Measurements from ENCODE around the gene CLDN16. TPM values are rescaled to one million over a fixed set of nuclear protein-coding genes. Genes with fewer than 3 reads are reported as not detected.

CLDN16 gene
- total RNA-seq, 2 donors from 2014 or later = 4.4 TPM; not detected in 1

GRCh38 chr3:190444576-190445145, 56.7 kb downstream of the CLDN16 start:
- intact Hi-C loops (cut with DNase I) = no loop called here
- no peak overlapping the region for H3K27ac ChIP-seq
- no peak overlapping the region for H3K4me3 ChIP-seq
- H3K27me3 ChIP-seq = no peaks in the 10 kb centered on the region
- WGBS, 2 donors = 86 to 97% methylated on average over 3 of the region's 3 CpGs
- DNase-seq (no peak), ATAC-seq (no peak)
- TF ChIP-seq POLR2A (IDR thresholded peaks at IDR 0.05) (no peak), CTCF (IDR thresholded peaks at IDR 0.05) (no peak)
- H3K36me3 ChIP-seq (replicated peaks in 1 of 2; ENCODE audit: insufficient read depth in 1 of 2, low read depth in 2 of 2) = no peaks in the 10 kb centered on the region
- H3K4me1 ChIP-seq = no peaks in the 10 kb centered on the region
- no peaks in the 10 kb centered on the region for H3K9me3 ChIP-seq

GRCh38 chr3:190446573-190447279, 58.8 kb downstream of the CLDN16 start:
- no peaks in the 10 kb centered on the region for H3K4me1 ChIP-seq
- no peak overlapping the region for H3K27ac ChIP-seq
- TF ChIP-seq CTCF (IDR thresholded peaks at IDR 0.05) (no peak), POLR2A (IDR thresholded peaks at IDR 0.05) (no peak)
- intact Hi-C loops (cut with DNase I) = no loop called here
- ATAC-seq (no peak), DNase-seq (no peak)
- H3K9me3 ChIP-seq = no peaks in the 10 kb centered on the region
- no peak overlapping the region for H3K4me3 ChIP-seq
- no peaks in the 10 kb centered on the region for H3K36me3 ChIP-seq (replicated peaks in 1 of 2; ENCODE audit: insufficient read depth in 1 of 2, low read depth in 2 of 2)
- 46 to 64% methylated on average over 6 of the region's 6 CpGs for WGBS, 2 donors
- no peaks in the 10 kb centered on the region for H3K27me3 ChIP-seq

- intact Hi-C loops (cut with DNase I) = no loop called here
- no peak overlapping the region for H3K4me3 ChIP-seq
- H3K27me3 ChIP-seq = no peaks in the 10 kb centered on the region
- no peaks in the 10 kb centered on the region for H3K4me1 ChIP-seq
- DNase-seq (no peak), ATAC-seq (no peak)
- no peaks in the 10 kb centered on the region for H3K36me3 ChIP-seq (replicated peaks in 1 of 2; ENCODE audit: insufficient read depth in 1 of 2, low read depth in 2 of 2)
- TF ChIP-seq POLR2A (IDR thresholded peaks at IDR 0.05) (no peak), CTCF (IDR thresholded peaks at IDR 0.05) (no peak)
- WGBS, 2 donors = 88 to 90% methylated on average over 2 of the region's 2 CpGs
- no peak overlapping the region for H3K27ac ChIP-seq
- H3K9me3 ChIP-seq = no peaks in the 10 kb centered on the region
Observed at GRCh38 chr3:190448256-190448655, 60.3 kb downstream of the CLDN16 start.

GRCh38 chr3:190449801-190450200, 61.8 kb downstream of the CLDN16 start, which contains the start of gene TMEM207:
TMEM207 (minus strand) TSS chr3:190449901; CDS start chr3:190449809, 92 bp downstream.
- 86 to 100% methylated on average over 1 of the region's 1 CpG for WGBS, 2 donors
- no peak within 1 kb of the TSS for H3K4me3 ChIP-seq
- H3K36me3 ChIP-seq (replicated peaks in 1 of 2; ENCODE audit: insufficient read depth in 1 of 2, low read depth in 2 of 2) = no peaks in the 10 kb centered on the region
- no peaks in the 10 kb centered on the region for H3K27me3 ChIP-seq
- intact Hi-C loops (cut with DNase I) = no loop called here
- no peak for TF ChIP-seq POLR2A (IDR thresholded peaks at IDR 0.05)
- TF ChIP-seq CTCF (IDR thresholded peaks at IDR 0.05) = no peak
- no peak within 1 kb of the TSS for H3K27ac ChIP-seq
- ATAC-seq (no peak), DNase-seq (no peak)
- H3K9me3 ChIP-seq = no peaks in the 10 kb centered on the region
- H3K4me1 ChIP-seq = no peaks in the 10 kb centered on the region

GRCh38 chr3:190455828-190456227, 67.9 kb downstream of the CLDN16 start:
- no peak overlapping the region for H3K27ac ChIP-seq
- peaks cover 18% of the 10 kb centered on the region for H3K4me1 ChIP-seq
- DNase-seq (no peak), ATAC-seq (no peak)
- H3K27me3 ChIP-seq = no peaks in the 10 kb centered on the region
- TF ChIP-seq POLR2A (IDR thresholded peaks at IDR 0.05) (no peak), CTCF (IDR thresholded peaks at IDR 0.05) (no peak)
- no peak overlapping the region for H3K4me3 ChIP-seq
- H3K36me3 ChIP-seq (replicated peaks in 1 of 2; ENCODE audit: insufficient read depth in 1 of 2, low read depth in 2 of 2) = no peaks in the 10 kb centered on the region
- H3K9me3 ChIP-seq = no peaks in the 10 kb centered on the region
- intact Hi-C loops (cut with DNase I) = no loop called here
- 11 to 13% methylated on average over 2 of the region's 2 CpGs for WGBS, 2 donors

All from body of pancreas (tissue), 4 donors.